HepG2 (cell line): ENCODE measurements around the gene MB. TPM values are rescaled to one million over a fixed set of nuclear protein-coding genes. Genes with fewer than 3 reads are reported as not detected.

Source experiments
- ATAC-seq: fragments of 200-7000 bp; cut with Tn5 transposase; 3 replicates; pipeline ENCODE4 v1.9.1; 2020; ENCODE audit warnings: mild to moderate bottlenecking, moderate library complexity
- BruUV-seq: library from RNA; stranded (reverse); fragments of 400-500 nt; replicated peaks from 2 replicates; lab custom pipeline; 2021; lab: Mats Ljungman, UMichigan
- CTCF ChIA-PET: fragments of 300-600 bp; formaldehyde crosslinking; extraction: SDS; loops from one replicate; lab custom pipeline; 2021; ENCODE audit warnings: low total read pairs, inconsistent platforms, low intra/inter-chr PET ratio; lab: Yijun Ruan, JAX
- POLR2A ChIA-PET: fragments of 350-600 bp; sonication (Branson Sonifier 250); formaldehyde crosslinking; loops from one replicate; lab custom pipeline; 2020; ENCODE audit warnings: antibody characterized with exemption, inconsistent platforms; lab: Yijun Ruan, JAX
- DNase-seq: peaks from one replicate; pipeline ENCODE4 v3.0.0-alpha.2; 2015; ENCODE audit warnings: low spot score
- FAIRE-seq: peaks from 3 replicates; lab custom pipeline; 2011; peaks lifted over from hg19 to GRCh38; lab: Jason Lieb, UNC
- H2AFZ ChIP-seq: one replicate; pipeline ENCODE4 v1.6.1; 2011; ENCODE audit warnings: low read length, inconsistent platforms
- H3K27ac ChIP-seq: fragments of 300-600 bp; 3 replicates; pipeline ENCODE4 v1.8.0; 2011; ENCODE audit warnings: mixed run types, mild to moderate bottlenecking, mixed read lengths, low read length, inconsistent platforms; ENCODE audit not compliant: insufficient read depth; ENCODE audit errors: extremely low read length
- H3K27me3 ChIP-seq, 2 experiments: fragments of 200-600 bp in 1 of 2; 2 replicates in 1 of 2; 3 replicates in 1 of 2; pipeline versions ENCODE4 v1.6.0 to v1.8.0; 2011; ENCODE audit warnings: low read length in 2 of 2, mild to moderate bottlenecking in 2 of 2, moderate library complexity in 2 of 2, inconsistent platforms in 1 of 2; ENCODE audit not compliant: insufficient read depth in 2 of 2, control insufficient read depth in 1 of 2
- H3K36me3 ChIP-seq, 2 experiments: fragments of 200-600 bp in 1 of 2; replicated peaks in 1 of 2; 2 replicates in 1 of 2; 3 replicates in 1 of 2; pipeline versions ENCODE4 v1.5.1 to v1.8.0; 2011; ENCODE audit warnings: low read length in 2 of 2, inconsistent platforms in 1 of 2; ENCODE audit not compliant: insufficient read depth in 2 of 2, control insufficient read depth in 1 of 2
- H3K4me1 ChIP-seq: 2 replicates; pipeline ENCODE4 v1.5.1; 2012; ENCODE audit warnings: low read length, inconsistent platforms; ENCODE audit not compliant: insufficient read depth
- H3K4me2 ChIP-seq: 2 replicates; pipeline ENCODE4 v1.6.0; 2011; ENCODE audit warnings: low read depth, low read length, inconsistent platforms
- H3K4me3 ChIP-seq, 3 experiments: fragments of 200-600 bp in 1 of 3; sonication (generic), shearing (Covaris generic) in 1 of 3; replicated peaks in 1 of 3; 2 replicates each; pipeline ENCODE4 v1.5.1; 2011 to 2016; ENCODE audit warnings: low read length in 3 of 3, inconsistent platforms in 2 of 3, low read depth in 2 of 3, mild to moderate bottlenecking in 2 of 3, control low read depth in 1 of 3, mixed read lengths in 1 of 3; ENCODE audit not compliant: insufficient read depth in 1 of 3
- H3K79me2 ChIP-seq: one replicate; pipeline ENCODE4 v1.6.1; 2011; ENCODE audit warnings: low read length, inconsistent platforms; ENCODE audit not compliant: insufficient read depth
- H3K9ac ChIP-seq: 2 replicates; pipeline ENCODE4 v1.6.0; 2011; ENCODE audit warnings: mild to moderate bottlenecking, low read depth, low read length, inconsistent platforms; ENCODE audit not compliant: insufficient read depth
- H3K9me3 ChIP-seq: 2 replicates; pipeline ENCODE4 v1.5.1; 2012; ENCODE audit warnings: mild to moderate bottlenecking, low read length
- H4K20me1 ChIP-seq: 2 replicates; pipeline ENCODE4 v1.6.0; 2011; ENCODE audit warnings: inconsistent platforms, mild to moderate bottlenecking, low read length, moderate library complexity; ENCODE audit not compliant: insufficient read depth
- CEBPG ChIP-seq: IDR thresholded peaks from 2 replicates; pipeline ENCODE4 v1.6.1; 2016
- FOXP1 ChIP-seq, 2 experiments: fragments of 450-650 bp in 1 of 2; IDR thresholded peaks; 2 replicates each; pipeline ENCODE4 v1.6.1; 2017 to 2018; ENCODE audit warnings: antibody characterized with exemption in 1 of 2
- FOXP4 ChIP-seq: sonication (generic); formaldehyde crosslinking; IDR thresholded peaks from 2 replicates; pipeline ENCODE4 v1.4.0; 2020; ENCODE audit warnings: missing genetic modification reagents
- MED1 ChIP-seq: sonication (generic); formaldehyde crosslinking; IDR thresholded peaks from 2 replicates; pipeline ENCODE4 v1.4.0; 2020; ENCODE audit warnings: missing genetic modification reagents
- NONO ChIP-seq, 2 experiments: fragments of 450-650 bp in 1 of 2; sonication (generic) in 1 of 2; formaldehyde crosslinking in 1 of 2; IDR thresholded peaks in 1 of 2; conservative IDR thresholded peaks in 1 of 2; 2 replicates each; pipeline versions ENCODE4 v1.6.1 to v1.8.0; 2017 to 2022; ENCODE audit warnings: mild to moderate bottlenecking in 1 of 2, missing genetic modification reagents in 1 of 2, moderate library complexity in 1 of 2
- SATB2 ChIP-seq: sonication (generic); formaldehyde crosslinking; IDR thresholded peaks from 2 replicates; pipeline ENCODE4 v1.5.0; 2020; ENCODE audit warnings: missing genetic modification reagents
- ZFP41 ChIP-seq: sonication (generic); formaldehyde crosslinking; IDR thresholded peaks from 2 replicates; pipeline ENCODE4 v1.4.0; 2020; ENCODE audit warnings: mild to moderate bottlenecking, missing genetic modification reagents, borderline replicate concordance
- ZNF121 ChIP-seq: sonication (generic); formaldehyde crosslinking; IDR thresholded peaks from 2 replicates; pipeline ENCODE4 v1.5.0; 2020; ENCODE audit warnings: mild to moderate bottlenecking, missing genetic modification reagents
- ZNF136 ChIP-seq: sonication (generic); formaldehyde crosslinking; IDR thresholded peaks from 2 replicates; pipeline ENCODE4 v1.8.1; 2022; ENCODE audit warnings: low read depth, mild to moderate bottlenecking, moderate library complexity, missing genetic modification reagents
- ZNF552 ChIP-seq: sonication (generic); formaldehyde crosslinking; IDR thresholded peaks from 2 replicates; pipeline ENCODE4 v1.9.0; 2022; ENCODE audit warnings: missing genetic modification reagents, mild to moderate bottlenecking, borderline replicate concordance
- ZNF713 ChIP-seq: sonication (generic); formaldehyde crosslinking; IDR thresholded peaks from 2 replicates; pipeline ENCODE4 v1.4.0; 2020; ENCODE audit warnings: mild to moderate bottlenecking, missing genetic modification reagents
- ZNF782 ChIP-seq: sonication (generic); formaldehyde crosslinking; IDR thresholded peaks from 2 replicates; pipeline ENCODE4 v1.4.0; 2020; ENCODE audit warnings: missing genetic modification reagents, mild to moderate bottlenecking, borderline replicate concordance
- ZXDC ChIP-seq: sonication (generic); formaldehyde crosslinking; IDR thresholded peaks from 2 replicates; pipeline ENCODE4 v1.5.0; 2020; ENCODE audit warnings: mild to moderate bottlenecking, missing genetic modification reagents
- WGBS: methylation state at CpG from one replicate; pipeline ENCODE4 v1.1.6; 2017; ENCODE audit warnings: low lambda C conversion rate; 5-methylcytosine and 5-hydroxymethylcytosine counted together
- in situ Hi-C: cut with HindIII; loops from 2 replicates; pipeline ENCODE4 v1.10.0; 2017; ENCODE audit warnings: low pct_unique_long_range_greater_than_20kb; ENCODE audit not compliant: extremely low pct_ligation_motif_present
- intact Hi-C: fragments of 100-400 bp; cut with micrococcal nuclease; formaldehyde crosslinking; loops from one replicate; pipeline ENCODE4 v1.10.0; 2022; ENCODE audit not compliant: unreplicated experiment
- polyA plus RNA-seq, 8 experiments: library from polyadenylated mRNA; depleted of rRNA in 3 of 8; stranded (reverse) in 7 of 8; unstranded in 1 of 8; fragments of >200 nt; fragmentation: Illumina TruSeq in 4 of 8; extraction: Trizol in 4 of 8; gene quantifications; 2 replicates each; pipeline versions ENCODE4 v1.2.1 to v1.2.3, GENCODE V29; 2011 to 2016; ENCODE audit warnings: low read depth in 4 of 8, missing spikeins in 1 of 8, mixed read lengths in 1 of 8; ENCODE audit not compliant: insufficient read depth in 1 of 8
- total RNA-seq, 5 experiments: library from RNA; depleted of rRNA; stranded (reverse); fragments of >200 nt; fragmentation: Illumina TruSeq; extraction: Trizol; gene quantifications; 2 replicates each; pipeline ENCODE4 v1.2.3, GENCODE V29; 2016; ENCODE audit warnings: low read depth in 1 of 5
- TF ChIP-seq, protein P1 (sequence below): sonication (generic); formaldehyde crosslinking; IDR thresholded peaks from 2 replicates; pipeline ENCODE4 v1.5.1; 2020; ENCODE audit warnings: missing genetic modification reagents, mild to moderate bottlenecking, borderline replicate concordance
- TF ChIP-seq, protein P2 (sequence below): sonication (generic); formaldehyde crosslinking; IDR thresholded peaks from 2 replicates; pipeline ENCODE4 v1.5.0; 2020; ENCODE audit warnings: mild to moderate bottlenecking, missing genetic modification reagents

The MB gene
- total and polyA plus RNA-seq, 2 of the 13 experiments (the other 11 are each of a cell fraction or from before 2014, with no cell fraction given) = 0.07 TPM; not detected in 1

DNA sequence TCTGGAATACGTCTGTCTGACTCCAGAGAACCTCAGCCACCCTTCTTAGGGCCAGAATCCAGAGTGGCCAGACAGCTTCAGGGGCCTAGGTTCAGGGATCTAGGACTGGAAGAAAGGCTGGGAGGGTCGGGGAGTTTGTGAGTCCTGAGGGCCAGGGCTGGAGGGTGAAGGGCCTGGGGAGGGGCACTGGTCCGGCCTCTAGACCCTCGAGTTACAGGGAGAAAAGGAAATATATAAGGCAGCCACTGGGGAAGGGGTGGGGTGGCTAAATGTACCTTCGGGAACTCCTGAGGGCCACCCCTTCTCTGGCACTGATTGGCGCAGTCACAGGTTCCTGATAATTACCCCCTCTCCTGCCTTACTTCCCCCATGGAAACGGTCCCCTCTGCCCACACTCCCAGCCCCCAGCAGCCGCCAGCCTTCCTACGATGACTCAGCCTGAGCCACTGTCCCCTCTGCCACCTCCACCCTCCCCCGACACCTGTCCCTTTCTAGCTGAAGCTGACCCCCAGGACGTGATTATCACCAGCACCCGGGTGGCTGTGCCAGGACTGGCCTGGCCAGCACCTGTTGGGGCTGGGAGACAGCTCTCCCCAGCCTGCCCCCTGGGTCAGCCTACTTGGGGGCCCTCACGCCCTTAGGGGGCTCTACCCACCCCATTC lies 26.4 kb downstream of the MB start (continued):
- no peak for TF ChIP-seq ZNF552

DNA sequence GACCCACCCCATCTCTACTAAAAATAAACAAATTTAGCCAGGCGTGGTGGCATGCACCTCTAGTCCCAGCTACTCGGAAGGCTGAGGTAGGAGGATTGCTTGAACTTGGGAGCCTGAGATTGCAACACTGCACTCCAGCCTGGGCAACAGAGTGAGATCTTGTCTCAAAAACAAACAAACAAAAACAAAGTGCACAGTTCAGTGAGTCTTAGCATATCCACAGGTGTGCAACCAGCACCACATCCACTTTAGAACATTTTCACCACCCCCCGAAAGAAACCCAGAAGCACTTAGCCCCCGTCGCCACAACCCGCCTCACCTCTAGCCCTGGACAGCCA lies 27.4 kb downstream of the MB start:
- Histone ChIP-seq H3K27ac (no peak overlapping the region), H3K79me2 (no peaks in the 10 kb centered on the region), H3K9ac (no peak overlapping the region), H3K4me1 (peaks cover 29% of the 10 kb centered on the region), H3K36me3 (no peaks in the 10 kb centered on the region), H2AFZ (no peak overlapping the region), H4K20me1 (no peaks in the 10 kb centered on the region), H3K4me3 (no peak overlapping the region), H3K27me3 (peaks cover 0 to 29% of the 10 kb centered on the region in 2 experiments; a peak in 3 of 5 replicates), H3K4me2 (peak overlapping the region; percentile 29; the same call in 1 of the 2 replicates), H3K9me3 (no peaks in the 10 kb centered on the region)
- DNase-seq = no peak
- 28% methylated on average over 6 of the region's 6 CpGs for WGBS
- POLR2A ChIA-PET = no interaction called here
- ATAC-seq = no peak
- intact Hi-C loops = no loop called here
- BruUV-seq = no TSS peak
- in situ Hi-C loops = loop anchor here (5.0 kb wide), 1 partner anchor 237 kb away; no protein-coding TSS in a partner anchor
- CTCF ChIA-PET = no interaction called here
- no peak for FAIRE-seq
- TF ChIP-seq, protein P1, sequence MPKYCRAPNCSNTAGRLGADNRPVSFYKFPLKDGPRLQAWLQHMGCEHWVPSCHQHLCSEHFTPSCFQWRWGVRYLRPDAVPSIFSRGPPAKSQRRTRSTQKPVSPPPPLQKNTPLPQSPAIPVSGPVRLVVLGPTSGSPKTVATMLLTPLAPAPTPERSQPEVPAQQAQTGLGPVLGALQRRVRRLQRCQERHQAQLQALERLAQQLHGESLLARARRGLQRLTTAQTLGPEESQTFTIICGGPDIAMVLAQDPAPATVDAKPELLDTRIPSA (CRISPR knock-in tag) = no peak
- no peak for TF ChIP-seq MED1 (CRISPR knock-in tag)
- TF ChIP-seq ZNF713 (CRISPR knock-in tag) = no peak
- TF ChIP-seq CEBPG (CRISPR knock-in tag) = peak; percentile 52; the same call in 1 of the 2 replicates
- no peak for TF ChIP-seq ZNF782 (CRISPR knock-in tag)
- TF ChIP-seq NONO (IDR thresholded peaks at IDR 0.05) = no peak
- TF ChIP-seq NONO (CRISPR knock-in tag; conservative IDR thresholded peaks at IDR 0.05) = no peak
- TF ChIP-seq FOXP1 (IDR thresholded peaks at IDR 0.05) = no peak
- peak; percentile 25; the same call in 1 of the 2 replicates for TF ChIP-seq FOXP1 (CRISPR knock-in tag; IDR thresholded peaks at IDR 0.05)
- TF ChIP-seq ZXDC (CRISPR knock-in tag) = no peak
- no peak for TF ChIP-seq ZFP41 (CRISPR knock-in tag)
- peak; percentile 92 for TF ChIP-seq ZNF121
- no peak for TF ChIP-seq SATB2 (CRISPR knock-in tag)
- no peak for TF ChIP-seq ZNF136
- TF ChIP-seq, protein P2, sequence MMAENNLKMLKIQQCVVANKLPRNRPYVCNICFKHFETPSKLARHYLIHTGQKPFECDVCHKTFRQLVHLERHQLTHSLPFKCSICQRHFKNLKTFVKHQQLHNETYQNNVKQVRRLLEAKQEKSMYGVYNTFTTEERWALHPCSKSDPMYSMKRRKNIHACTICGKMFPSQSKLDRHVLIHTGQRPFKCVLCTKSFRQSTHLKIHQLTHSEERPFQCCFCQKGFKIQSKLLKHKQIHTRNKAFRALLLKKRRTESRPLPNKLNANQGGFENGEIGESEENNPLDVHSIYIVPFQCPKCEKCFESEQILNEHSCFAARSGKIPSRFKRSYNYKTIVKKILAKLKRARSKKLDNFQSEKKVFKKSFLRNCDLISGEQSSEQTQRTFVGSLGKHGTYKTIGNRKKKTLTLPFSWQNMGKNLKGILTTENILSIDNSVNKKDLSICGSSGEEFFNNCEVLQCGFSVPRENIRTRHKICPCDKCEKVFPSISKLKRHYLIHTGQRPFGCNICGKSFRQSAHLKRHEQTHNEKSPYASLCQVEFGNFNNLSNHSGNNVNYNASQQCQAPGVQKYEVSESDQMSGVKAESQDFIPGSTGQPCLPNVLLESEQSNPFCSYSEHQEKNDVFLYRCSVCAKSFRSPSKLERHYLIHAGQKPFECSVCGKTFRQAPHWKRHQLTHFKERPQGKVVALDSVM (CRISPR knock-in tag) = 0 out of 2 replicates have a peak, but pooled peaks have one; percentile 14
- peak; percentile 50 for TF ChIP-seq FOXP4
